GM21390 (cell line): ENCODE measurements around the gene RRP1B.
A peak's percentile ranks its signal among the peaks of the same experiment; 100 is the strongest.
"Not testable (repeated sequence)": the region's sequence is repeated elsewhere in the genome, so short reads cannot be mapped to it uniquely, and the experiment has no call there.

Source experiments
- ATAC-seq: cut with Tn5 transposase; IDR thresholded peaks from one replicate; pipeline ENCODE4 v1.9.1; 2021; ENCODE audit not compliant: unreplicated experiment

Gene RRP1B

GRCh38 chr21:43640400-43640799, 19.0 kb upstream of the RRP1B start:
- ATAC-seq: no peak

GRCh38 chr21:43643193-43643592, 16.2 kb upstream of the RRP1B start:
- no peak for ATAC-seq

- ATAC-seq: no peak
Observed at GRCh38 chr21:43644071-43644470, 15.3 kb upstream of the RRP1B start.

- no peak for ATAC-seq
Observed at GRCh38 chr21:43644609-43645008, 14.8 kb upstream of the RRP1B start.

DNA sequence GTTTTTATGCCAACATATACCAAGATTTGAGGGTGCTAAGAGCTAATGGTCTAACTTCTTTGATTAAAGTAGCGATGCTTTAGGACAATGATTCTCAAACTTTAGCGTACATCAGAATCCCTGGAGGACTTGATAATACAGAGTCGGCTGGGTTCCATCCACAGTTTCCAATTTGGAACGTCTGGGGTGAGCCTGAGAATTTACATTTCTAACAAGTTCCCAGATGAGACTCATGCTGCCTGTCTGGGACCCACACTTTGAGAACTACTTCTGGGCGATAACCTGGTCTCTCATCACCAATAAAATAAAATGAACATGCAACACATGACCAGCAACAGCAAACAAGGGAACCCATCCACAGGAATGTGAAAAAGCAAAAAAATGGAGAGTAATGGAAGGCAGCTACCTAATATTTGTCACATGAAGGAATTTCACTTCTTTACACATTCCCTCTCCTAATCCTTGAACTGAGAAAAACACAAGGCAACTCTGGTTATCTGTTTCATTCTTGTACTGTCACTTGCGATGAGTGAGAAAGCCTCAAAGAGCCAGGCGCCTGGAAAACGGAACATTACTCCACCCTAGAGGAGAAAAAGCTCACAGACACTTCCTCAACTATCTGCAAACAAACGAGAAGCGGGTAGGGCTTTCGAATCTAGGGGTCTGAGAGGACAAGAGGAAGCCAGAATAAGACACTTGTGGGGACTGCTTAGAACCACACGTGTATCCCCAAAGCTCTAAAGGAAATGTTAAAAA, 14.0 kb upstream of the RRP1B start:
- no peak for ATAC-seq

DNA sequence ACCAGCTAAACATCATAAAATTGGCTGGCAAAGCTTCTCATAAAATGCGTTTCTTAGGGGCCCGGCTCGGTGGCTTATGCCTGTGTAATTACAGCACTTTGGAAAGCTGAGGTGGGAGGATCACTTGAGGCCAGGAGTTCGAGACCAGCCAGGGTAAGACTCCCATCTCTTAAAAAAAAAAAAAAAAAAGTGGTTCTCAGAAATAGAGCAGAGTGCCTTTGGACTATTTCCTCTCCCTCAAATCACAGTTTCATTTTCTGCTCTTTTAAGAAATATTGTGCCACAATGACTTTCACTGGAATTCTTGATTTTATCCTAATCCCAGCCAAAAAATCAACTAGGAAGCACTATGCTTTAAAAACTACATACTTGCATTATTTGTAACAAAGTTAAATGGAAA, 13.4 kb upstream of the RRP1B start:
- no peak for ATAC-seq

- ATAC-seq: peak; percentile 72
Observed at GRCh38 chr21:43646550-43647260, 12.7 kb upstream of the RRP1B start.

DNA sequence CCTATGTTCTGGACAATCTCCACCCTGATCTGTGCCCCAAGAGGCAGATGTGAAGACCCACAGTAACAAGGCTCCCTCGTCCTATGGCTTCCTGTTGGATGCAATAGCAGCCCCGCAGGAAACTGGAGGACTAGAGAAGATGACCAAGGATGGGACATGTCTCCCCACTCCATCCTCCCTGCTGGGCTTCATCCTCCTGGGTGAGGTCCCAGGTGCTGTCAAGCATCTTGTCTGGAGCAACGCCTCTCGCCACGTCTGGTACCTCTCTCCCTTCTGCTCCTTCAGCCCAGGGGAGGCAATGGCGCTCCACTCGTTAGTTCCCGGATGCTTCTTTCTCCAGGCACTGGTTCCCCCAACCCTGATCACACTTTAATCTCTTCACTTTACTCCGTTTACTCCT, 11.2 kb upstream of the RRP1B start:
- no peak for ATAC-seq

- not testable (repeated sequence) for ATAC-seq
Observed at GRCh38 chr21:43651926-43652325, 7.4 kb upstream of the RRP1B start.

DNA sequence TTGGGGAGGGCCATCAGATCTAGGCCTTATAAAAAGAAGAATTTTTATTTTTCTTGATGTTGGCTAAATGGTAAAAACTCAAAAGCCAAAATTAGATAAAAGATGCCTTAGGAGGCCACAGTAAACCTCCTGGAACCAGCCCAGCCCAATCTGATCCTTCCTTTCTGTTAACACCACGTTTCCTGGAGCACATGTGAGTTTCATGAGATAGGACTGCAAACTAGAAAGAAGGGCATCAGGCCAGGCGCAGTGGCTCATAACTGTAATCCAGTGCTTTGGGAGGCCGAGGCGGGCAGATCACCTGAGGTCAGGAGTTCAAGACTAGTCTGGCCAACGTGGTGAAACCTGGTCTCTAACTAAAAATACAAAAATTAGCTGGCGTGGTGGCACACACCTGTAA, 6.7 kb upstream of the RRP1B start:
- ATAC-seq: no peak

GRCh38 chr21:43653626-43654025, 5.7 kb upstream of the RRP1B start:
- no peak for ATAC-seq

DNA sequence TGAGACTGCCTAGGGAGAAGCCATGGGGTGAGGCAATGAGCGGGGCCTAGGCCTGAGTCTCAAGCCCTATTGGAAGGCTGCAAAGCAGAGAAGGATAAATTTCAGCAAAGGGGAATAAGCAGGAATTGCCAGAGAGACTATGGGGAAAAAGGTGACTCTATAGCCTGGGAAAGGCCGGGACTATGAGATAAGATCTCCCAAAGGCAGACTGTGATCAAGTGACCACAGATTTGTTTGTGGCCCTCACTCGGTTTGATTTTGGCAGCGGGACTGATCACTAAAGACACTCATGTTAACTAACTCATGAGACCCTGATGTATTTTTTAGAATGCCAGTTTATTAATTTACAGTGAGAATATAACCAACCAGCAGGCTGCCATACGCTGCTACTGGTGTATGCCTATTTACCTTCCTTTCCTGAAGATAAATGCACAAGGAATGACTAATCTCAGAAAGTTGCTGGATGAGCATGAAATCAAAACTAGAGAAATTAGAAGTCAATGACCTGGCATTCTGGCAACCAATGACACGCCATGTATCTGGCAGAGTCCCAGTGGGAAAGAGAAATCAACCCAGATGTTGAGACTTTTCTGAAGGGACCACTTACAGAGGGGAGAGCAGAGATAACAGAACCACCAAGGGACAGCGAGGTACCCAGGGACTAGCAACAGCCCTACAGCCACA, 4.4 kb upstream of the RRP1B start:
- ATAC-seq: no peak

DNA sequence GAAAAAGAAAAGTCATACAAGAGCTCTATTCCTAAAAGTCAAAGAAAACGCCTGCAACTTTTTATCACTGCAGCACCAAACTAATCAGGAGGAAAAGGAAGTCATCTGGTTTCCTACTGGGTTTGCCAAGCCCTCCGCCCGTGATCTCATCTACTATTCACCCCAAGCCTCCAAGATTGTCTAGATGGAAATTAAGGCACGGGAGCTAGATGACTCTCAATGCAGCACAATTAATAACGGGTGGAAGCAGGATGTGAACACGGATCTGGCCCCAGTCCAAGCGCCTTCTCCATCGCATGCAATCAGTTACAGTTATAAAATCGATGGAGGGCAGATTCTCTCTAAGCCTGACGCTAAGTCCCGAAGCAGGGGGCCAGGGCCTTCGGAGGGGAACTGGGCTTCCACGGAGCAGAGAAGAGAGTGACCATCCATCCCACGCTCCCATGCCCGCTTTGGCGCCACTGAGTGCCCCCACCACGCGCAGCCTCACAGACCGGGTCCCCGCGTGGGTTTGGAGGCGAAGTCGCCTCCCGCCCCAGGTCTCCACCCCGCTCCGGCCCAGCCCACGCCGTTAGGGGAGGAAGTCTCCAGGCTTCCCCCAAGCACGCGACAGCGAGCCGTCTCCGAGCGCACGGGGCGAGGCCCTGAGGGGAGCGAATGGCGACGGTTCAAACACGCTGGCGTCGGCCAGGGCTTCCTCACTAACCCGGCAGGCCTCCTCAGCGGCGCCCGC, 1.8 kb upstream of the RRP1B start:
- ATAC-seq: no peak

DNA sequence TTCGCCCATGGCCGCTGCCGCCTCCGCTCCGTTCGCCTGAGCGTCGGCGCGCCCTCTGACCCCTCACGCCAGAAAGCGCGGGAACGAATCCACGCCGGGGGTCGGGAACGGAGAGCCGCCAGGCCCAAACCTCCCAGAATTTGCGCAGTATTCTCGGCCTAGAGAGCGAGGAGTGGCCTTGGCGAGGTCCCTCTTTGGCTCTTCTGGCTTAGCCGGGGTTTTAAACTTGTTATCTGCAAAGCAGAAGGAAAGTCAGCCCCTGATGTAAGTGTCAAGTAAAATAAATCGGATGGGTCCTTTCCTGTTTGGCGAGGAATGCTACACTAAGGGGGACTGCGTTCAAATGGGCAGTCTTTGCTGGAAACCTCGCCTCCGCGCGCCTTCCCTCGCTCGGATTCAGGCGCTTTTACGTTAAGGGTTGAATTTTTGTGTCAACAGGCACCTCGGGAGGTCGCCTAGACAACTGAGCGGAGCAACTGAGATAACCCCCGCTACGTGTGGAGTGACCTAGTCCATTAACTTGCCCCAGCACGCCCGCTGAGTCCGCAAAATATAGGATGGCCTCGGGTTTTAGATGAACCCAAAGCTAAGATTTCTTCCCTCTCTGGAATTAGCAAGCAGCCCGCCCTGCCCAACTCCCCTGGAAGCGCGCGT, 1.1 kb upstream of the RRP1B start:
- no peak for ATAC-seq

DNA sequence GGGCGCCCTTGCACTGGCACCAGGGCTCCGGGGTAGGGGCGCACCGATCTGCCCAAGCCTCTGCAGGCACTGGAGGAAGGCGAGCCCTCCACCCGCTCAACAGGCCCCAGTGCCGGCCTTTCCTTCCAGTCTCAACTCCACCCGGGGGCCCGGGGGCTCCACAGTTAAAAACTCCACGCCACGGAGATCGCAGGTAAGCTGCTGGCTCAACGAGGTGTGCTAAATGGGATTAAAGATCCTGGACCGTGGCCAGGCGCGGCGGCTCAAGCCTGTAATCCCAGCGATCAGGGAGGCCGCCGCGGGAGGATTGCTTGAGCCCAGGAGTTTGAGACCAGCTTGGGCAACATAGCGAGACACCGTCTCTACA, 608 bp upstream of the RRP1B start:
- no peak for ATAC-seq

DNA sequence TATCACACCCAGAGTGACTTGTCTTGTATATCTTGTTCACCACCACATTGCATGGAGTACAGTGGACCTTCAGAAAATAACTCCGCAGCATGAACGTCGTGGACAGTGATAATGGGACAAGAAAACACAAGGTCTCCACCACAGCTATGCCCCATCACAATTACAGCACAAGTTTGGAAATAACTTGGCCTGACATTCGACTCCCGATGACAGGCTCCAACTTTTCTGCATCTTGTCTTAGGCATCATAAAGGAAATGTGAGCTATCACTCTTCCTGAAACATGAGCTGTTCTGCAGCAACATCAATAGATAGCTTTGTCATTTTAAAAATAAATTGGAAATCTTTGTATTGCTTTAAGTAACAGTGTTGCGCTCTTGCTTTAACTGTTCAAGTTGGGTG, 2.9 kb downstream of the RRP1B start:
- no peak for ATAC-seq

- no peak for ATAC-seq
Observed at GRCh38 chr21:43663033-43663432, 3.7 kb downstream of the RRP1B start.

DNA sequence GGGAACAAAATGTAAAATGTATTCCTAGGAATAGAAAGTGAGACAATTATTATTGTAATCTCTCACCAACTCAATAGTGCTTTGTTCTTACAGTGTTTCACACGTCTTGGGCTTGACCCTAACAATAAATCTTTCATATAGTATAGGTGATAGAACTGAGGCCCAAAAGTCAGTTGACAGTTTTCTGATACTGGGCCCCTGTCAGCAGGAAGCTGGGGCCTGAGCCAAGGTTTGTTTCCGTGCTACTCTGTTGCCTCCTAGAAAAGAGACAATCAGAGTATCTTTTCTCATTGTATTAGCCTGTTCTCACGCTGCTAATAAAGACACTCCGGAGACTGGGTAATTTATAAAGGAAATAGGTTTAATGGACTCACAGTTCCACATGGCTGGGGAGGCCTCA, 5.0 kb downstream of the RRP1B start:
- no peak for ATAC-seq

- ATAC-seq: no peak
Observed at GRCh38 chr21:43665879-43666278, 6.5 kb downstream of the RRP1B start.

DNA sequence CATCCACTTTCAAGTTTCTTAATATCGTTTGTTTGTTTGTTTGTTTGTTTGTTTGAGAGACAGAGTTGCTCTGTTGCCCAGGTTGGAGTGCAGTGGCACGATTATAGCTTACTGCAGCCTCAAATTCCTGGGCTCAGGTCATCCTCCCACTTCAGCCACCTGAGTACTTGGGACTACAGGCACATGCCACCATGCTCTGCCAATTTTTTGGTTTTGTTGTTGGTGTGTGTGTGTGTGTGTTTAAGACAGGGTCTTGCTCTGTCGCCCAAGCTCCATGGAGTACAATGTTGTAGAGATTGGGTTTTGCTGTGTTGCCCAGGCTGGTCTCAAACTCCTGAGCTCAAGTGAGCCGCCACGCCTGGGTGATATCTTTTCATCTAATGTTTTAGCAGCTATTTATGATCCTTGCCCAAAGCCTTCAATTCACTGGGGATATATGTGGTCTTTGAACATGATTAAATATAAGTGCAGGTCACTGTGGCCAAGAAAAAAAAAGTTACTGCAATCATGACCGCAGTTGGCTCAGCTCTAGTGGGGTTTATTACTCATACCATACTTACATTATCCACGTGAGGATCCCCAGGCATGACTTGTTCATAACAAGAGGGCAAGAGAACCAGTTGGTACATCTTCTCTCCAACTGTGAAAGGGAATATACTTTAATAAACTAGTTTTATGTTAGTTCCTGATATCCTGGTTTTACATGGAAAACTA, 8.0 kb downstream of the RRP1B start:
- no peak for ATAC-seq
